Endothelial cell of umbilical vein (primary cell): ENCODE results near the gene CTTNBP2NL. TPM values are rescaled to one million over a fixed set of nuclear protein-coding genes. Genes with fewer than 3 reads are reported as not detected.

ENCODE experiments used
- BruUV-seq: library from RNA; stranded (reverse); fragments of 400-500 nt; replicated peaks from 2 replicates; lab custom pipeline; 2021; lab: Mats Ljungman, UMichigan
- CTCF ChIA-PET: fragments of 300-600, 350-600 bp; sonication (Branson Sonifier 250); formaldehyde crosslinking; loops from one replicate; lab custom pipeline; 2021; ENCODE audit warnings: antibody characterized with exemption, inconsistent platforms; lab: Charles Lee
- POLR2A ChIA-PET: fragments of 300-600, 350-600 bp; sonication (Branson Sonifier 250); formaldehyde crosslinking; loops from one replicate; lab custom pipeline; 2021; ENCODE audit warnings: antibody characterized with exemption, inconsistent platforms; lab: Charles Lee
- DNase-seq: peaks from one replicate; pipeline ENCODE4 v3.0.0-alpha.2; 2011; ENCODE audit warnings: low read depth, low spot score
- FAIRE-seq: peaks from 2 replicates; lab custom pipeline; 2011; peaks lifted over from hg19 to GRCh38; lab: Jason Lieb, UNC
- H2AFZ ChIP-seq: 2 replicates; pipeline ENCODE4 v1.6.0; 2012; ENCODE audit warnings: low read depth, low read length, control low read depth, inconsistent platforms
- H3K27ac ChIP-seq: 2 replicates; pipeline ENCODE4 v1.5.1; 2011; ENCODE audit warnings: low read depth, mild to moderate bottlenecking, control low read depth, low read length, moderate library complexity; ENCODE audit not compliant: insufficient read depth
- H3K27me3 ChIP-seq, 2 experiments: 2 replicates each; pipeline versions ENCODE4 v1.6.0 to v1.6.1; 2011; ENCODE audit warnings: low read length in 2 of 2, mixed read lengths in 1 of 2; ENCODE audit not compliant: control insufficient read depth in 2 of 2, insufficient read depth in 2 of 2
- H3K36me3 ChIP-seq, 2 experiments: 2 replicates in 1 of 2; 3 replicates in 1 of 2; pipeline ENCODE4 v1.5.1; 2011; ENCODE audit warnings: low read length in 2 of 2, mild to moderate bottlenecking in 1 of 2, moderate library complexity in 1 of 2; ENCODE audit not compliant: control insufficient read depth in 2 of 2, insufficient read depth in 2 of 2; ENCODE audit errors: extremely low read depth in 1 of 2
- H3K4me1 ChIP-seq: 3 replicates; pipeline ENCODE4 v1.5.1; 2011; ENCODE audit warnings: mild to moderate bottlenecking, low read length; ENCODE audit not compliant: control insufficient read depth, insufficient read depth; ENCODE audit errors: extremely low read depth
- H3K4me2 ChIP-seq: 2 replicates; pipeline ENCODE4 v1.6.1; 2011; ENCODE audit warnings: low read length, control low read depth, mixed read lengths; ENCODE audit not compliant: insufficient read depth
- H3K4me3 ChIP-seq, 3 experiments: fragments of 200-600 bp in 1 of 3; sonication (generic), shearing (Covaris generic) in 1 of 3; replicated peaks in 1 of 3; 2 replicates each; pipeline ENCODE4 v1.5.1; 2011 to 2016; ENCODE audit warnings: control low read depth in 3 of 3, low read length in 3 of 3, mild to moderate bottlenecking in 2 of 3, inconsistent platforms in 1 of 3, low read depth in 1 of 3, moderate library complexity in 1 of 3; ENCODE audit not compliant: insufficient read depth in 1 of 3
- H3K79me2 ChIP-seq: 2 replicates; pipeline ENCODE4 v1.6.0; 2012; ENCODE audit warnings: low read length, inconsistent platforms; ENCODE audit not compliant: control insufficient read depth, insufficient read depth
- H3K9ac ChIP-seq: replicated peaks from 2 replicates; pipeline ENCODE3; 2011; ENCODE audit warnings: low read length, control low read depth; ENCODE audit not compliant: insufficient read depth; ENCODE audit errors: extremely low read depth
- H3K9me1 ChIP-seq: replicated peaks from 3 replicates; pipeline ENCODE4 v1.6.0; 2011; ENCODE audit warnings: mild to moderate bottlenecking, low read length; ENCODE audit not compliant: control insufficient read depth, insufficient read depth; ENCODE audit errors: extremely low read depth
- H3K9me3 ChIP-seq: replicated peaks from 2 replicates; pipeline ENCODE4 v1.5.1; 2012; ENCODE audit warnings: low read length, inconsistent platforms; ENCODE audit not compliant: control insufficient read depth, insufficient read depth
- H4K20me1 ChIP-seq: replicated peaks from 2 replicates; pipeline ENCODE3; 2011; ENCODE audit warnings: mild to moderate bottlenecking, low read length; ENCODE audit not compliant: control insufficient read depth, insufficient read depth; ENCODE audit errors: extremely low read depth
- CTCF ChIP-seq, 2 donors: IDR thresholded peaks; 1 replicate in 1 of 2; 2 replicates in 1 of 2; pipeline ENCODE4 v1.5.1; 2011; ENCODE audit warnings: low read length in 2 of 2, mild to moderate bottlenecking in 2 of 2, moderate library complexity in 2 of 2, control low read depth in 1 of 2, inconsistent platforms in 1 of 2, low read depth in 1 of 2; ENCODE audit not compliant: insufficient read depth in 1 of 2; ENCODE audit errors: extremely low read depth in 1 of 2
- EZH2 ChIP-seq: IDR thresholded peaks from 2 replicates; pipeline ENCODE4 v1.6.1; 2012; ENCODE audit warnings: borderline replicate concordance, low read depth, mild to moderate bottlenecking, moderate library complexity, low read length, inconsistent platforms; ENCODE audit not compliant: severe bottlenecking
- FOS ChIP-seq: IDR thresholded peaks from 2 replicates; pipeline ENCODE4 v1.6.1; 2011; ENCODE audit warnings: mild to moderate bottlenecking, low read length, moderate library complexity, borderline replicate concordance; ENCODE audit not compliant: insufficient read depth
- MAX ChIP-seq: IDR thresholded peaks from 2 replicates; pipeline ENCODE4 v1.6.1; 2011; ENCODE audit not compliant: insufficient read depth, insufficient read length
- MYC ChIP-seq: IDR thresholded peaks from one replicate; pipeline ENCODE4 v1.6.1; 2011; ENCODE audit warnings: mild to moderate bottlenecking, low read depth, low read length
- POLR2A ChIP-seq: IDR thresholded peaks from 2 replicates; pipeline ENCODE4 v1.6.1; 2012; ENCODE audit warnings: low read depth, mild to moderate bottlenecking, control low read depth, low read length
- POLR2AphosphoS5 ChIP-seq: IDR thresholded peaks from 2 replicates; pipeline ENCODE4 v1.6.1; 2012; ENCODE audit warnings: low read depth, mild to moderate bottlenecking, control low read depth, low read length, moderate library complexity; ENCODE audit not compliant: insufficient read depth
- dilution Hi-C: fragments of 300-500 bp; cut with MboI; formaldehyde crosslinking; loops from one replicate; pipeline ENCODE4 v1.15.0; 2019; ENCODE audit warnings: low sequenced_read_pairs; ENCODE audit not compliant: extremely low pct_ligation_motif_present
- intact Hi-C: fragments of 100-400 bp; cut with micrococcal nuclease; formaldehyde crosslinking; loops from one replicate; pipeline ENCODE4 v1.10.0; 2022
- polyA plus RNA-seq, 4 experiments: library from polyadenylated mRNA; depleted of rRNA in 3 of 4; stranded (reverse) in 3 of 4; unstranded in 1 of 4; fragments of >200 nt; gene quantifications; 2 replicates each; pipeline versions ENCODE4 v1.2.1 to v1.2.3, GENCODE V29; 2011 to 2012; ENCODE audit warnings: missing spikeins in 1 of 4
- total RNA-seq: library from RNA; stranded (reverse); gene quantifications from 2 replicates; pipeline ENCODE4 v1.2.3, GENCODE V29; 2021

CTTNBP2NL gene
- total and polyA plus RNA-seq, 2 donors (not counting 3 experiments of a cell fraction or from before 2014, with no cell fraction given), result 21.5 to 94.4 TPM

- H3K9ac ChIP-seq, result peak overlapping the region; percentile 7
These were observed 69.1 kb downstream of the CTTNBP2NL start for GRCh38 chr1:112465122-112465521.

More at GRCh38 chr1:112465122-112465521, 69.1 kb downstream of the CTTNBP2NL start:
- no peaks in the 10 kb centered on the region for H3K9me3 ChIP-seq
- no TSS peak for BruUV-seq
- H3K27me3 ChIP-seq, result no peaks in the 10 kb centered on the region
- H3K4me2 ChIP-seq, result no peak overlapping the region
- peaks cover 28% of the 10 kb centered on the region for H3K4me1 ChIP-seq
- ChIA-PET CTCF (interaction anchor here (1.0 to 7.6 kb wide), 17 partner anchors 8 to 235 kb away, joined by 3 to 89 read pairs (median 9); partner anchors contain the start of gene CTTNBP2NL), POLR2A (no interaction called here)
- H3K79me2 ChIP-seq, result no peaks in the 10 kb centered on the region
- H3K9me1 ChIP-seq, result no peaks in the 10 kb centered on the region
- DNase-seq (peak; percentile 87), FAIRE-seq (peak; percentile 90)
- H3K27ac ChIP-seq, result peak overlapping the region; percentile 59
- H4K20me1 ChIP-seq, result no peaks in the 10 kb centered on the region
- intact Hi-C loops, result no loop called here
- H2AFZ ChIP-seq, result no peak overlapping the region
- H3K4me3 ChIP-seq, result no peak overlapping the region
- peaks cover under 1 to 6% of the 10 kb centered on the region in 2 experiments for H3K36me3 ChIP-seq
- dilution Hi-C loops, result no loop called here
- TF ChIP-seq POLR2A (no peak), MAX (no peak), FOS (peak; percentile 42), MYC (no peak), EZH2 (no peak), POLR2AphosphoS5 (peak; percentile 55), CTCF (IDR thresholded peaks at IDR 0.05; ENCODE audit: extremely low read depth in 1 of 2, insufficient read depth in 1 of 2, low read depth in 1 of 2, low read length in 2 of 2) (no peak)
